ENCODE measurements around the gene THADA.

THADA gene

GRCh38 chr2:43383533-43383932, 212.3 kb downstream of the THADA start:
- DNase-seq: no peak

GRCh38 chr2:43379494-43379893, 216.3 kb downstream of the THADA start:
- DNase-seq: no peak

GRCh38 chr2:43377327-43377726, 218.5 kb downstream of the THADA start:
- DNase-seq: no peak

- no peak for DNase-seq
Observed at GRCh38 chr2:43376523-43377198, 219.2 kb downstream of the THADA start.

GRCh38 chr2:43375746-43376522, 219.9 kb downstream of the THADA start:
- no peak for DNase-seq

GRCh38 chr2:43372416-43373081, 223.3 kb downstream of the THADA start:
- DNase-seq: no peak

- no peak for DNase-seq
Observed at GRCh38 chr2:43370705-43371104, 225.1 kb downstream of the THADA start.

- DNase-seq: no peak
Observed at GRCh38 chr2:43370146-43370545, 225.7 kb downstream of the THADA start.

GRCh38 chr2:43368483-43369385, 227.1 kb downstream of the THADA start:
- no peak for DNase-seq

GRCh38 chr2:43367012-43367782, 228.6 kb downstream of the THADA start:
- DNase-seq: no peak

- no peak for DNase-seq
Observed at GRCh38 chr2:43363120-43363519, 232.7 kb downstream of the THADA start.

- DNase-seq: no peak
Observed at GRCh38 chr2:43361286-43361685, 234.6 kb downstream of the THADA start.

- no peak for DNase-seq
Observed at GRCh38 chr2:43360137-43360536, 235.7 kb downstream of the THADA start.

- DNase-seq: no peak
Observed at GRCh38 chr2:43358410-43359201, 237.2 kb downstream of the THADA start.

GRCh38 chr2:43356774-43357173, 239.1 kb downstream of the THADA start:
- DNase-seq: no peak

- no peak for DNase-seq
Observed at GRCh38 chr2:43355399-43355798, 240.4 kb downstream of the THADA start.

GRCh38 chr2:43349904-43350303, 245.9 kb downstream of the THADA start:
- no peak for DNase-seq

- DNase-seq: no peak
Observed at GRCh38 chr2:43348908-43349661, 246.8 kb downstream of the THADA start.

GRCh38 chr2:43347746-43348145, 248.1 kb downstream of the THADA start:
- DNase-seq: no peak
